NCI-H526 (cell line): ENCODE results near the gene INPP5D.
"Not testable (repeated sequence)": the region's sequence is repeated elsewhere in the genome, so short reads cannot be mapped to it uniquely, and the experiment has no call there.

Experiments
- DNase-seq, 2 experiments: peaks; one replicate each; lab custom pipeline; 2025; lab: John Stamatoyannopoulos, UW

Gene INPP5D

GRCh38 chr2:233141901-233142300 is 81.8 kb downstream of the INPP5D start:
- DNase-seq = no peak

DNA sequence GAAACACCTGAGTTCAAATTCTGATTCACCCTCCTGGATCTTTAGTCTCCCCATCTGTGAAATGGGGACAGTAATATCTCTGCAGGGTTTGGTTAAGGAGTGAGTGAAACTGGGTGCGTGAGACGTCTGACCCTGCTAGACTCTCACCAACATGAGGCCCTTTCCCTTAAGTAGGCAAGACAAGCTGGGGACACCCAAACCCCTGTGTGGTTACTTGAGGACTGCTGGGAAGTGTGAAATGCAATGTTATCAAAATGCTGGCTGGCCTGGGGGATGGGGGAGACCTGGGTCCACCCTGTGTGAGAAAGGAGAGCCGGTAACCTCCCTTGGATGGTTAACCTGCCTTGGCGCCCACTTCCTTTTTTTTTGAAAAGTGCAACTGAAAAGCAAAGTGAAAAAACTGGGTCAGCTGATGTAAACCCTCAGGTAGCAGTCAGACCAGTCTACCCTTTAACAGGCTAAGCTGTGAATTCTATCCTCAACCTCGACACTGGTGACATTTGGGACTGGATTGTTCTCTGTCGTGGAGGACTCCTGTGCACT is 82.3 kb downstream of the INPP5D start:
- no peak for DNase-seq

- DNase-seq = no peak
Observed at GRCh38 chr2:233143700-233144331, 83.7 kb downstream of the INPP5D start.

- no peak for DNase-seq
Observed at GRCh38 chr2:233145726-233146125, 85.6 kb downstream of the INPP5D start.

GRCh38 chr2:233146194-233146593 is 86.1 kb downstream of the INPP5D start:
- DNase-seq = no peak

GRCh38 chr2:233147136-233147828 is 87.1 kb downstream of the INPP5D start:
- DNase-seq = no peak

GRCh38 chr2:233147829-233148167 is 87.7 kb downstream of the INPP5D start:
- DNase-seq = no peak

DNA sequence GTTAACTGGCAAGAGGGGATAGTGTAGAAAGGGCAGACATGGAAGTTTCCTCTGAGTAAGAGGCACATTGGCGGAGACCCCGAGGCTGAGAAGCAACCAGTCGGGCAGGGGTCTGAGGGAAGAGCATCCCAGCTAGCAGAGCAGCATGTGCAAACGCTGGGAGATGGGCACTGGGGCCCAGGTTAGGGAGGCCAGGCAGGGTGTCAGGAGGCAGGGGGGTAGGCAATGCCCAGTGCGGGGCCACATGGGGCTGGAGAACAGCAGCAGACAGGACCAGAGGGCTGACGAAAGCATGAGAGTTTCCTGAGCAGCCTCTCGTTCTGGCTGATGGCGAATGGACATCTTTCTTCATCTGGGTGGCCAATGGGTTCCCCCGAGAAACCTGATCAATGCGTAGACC is 88.2 kb downstream of the INPP5D start:
- no peak for DNase-seq

- no peak for DNase-seq
Observed at GRCh38 chr2:233152541-233152940, 92.4 kb downstream of the INPP5D start.

DNA sequence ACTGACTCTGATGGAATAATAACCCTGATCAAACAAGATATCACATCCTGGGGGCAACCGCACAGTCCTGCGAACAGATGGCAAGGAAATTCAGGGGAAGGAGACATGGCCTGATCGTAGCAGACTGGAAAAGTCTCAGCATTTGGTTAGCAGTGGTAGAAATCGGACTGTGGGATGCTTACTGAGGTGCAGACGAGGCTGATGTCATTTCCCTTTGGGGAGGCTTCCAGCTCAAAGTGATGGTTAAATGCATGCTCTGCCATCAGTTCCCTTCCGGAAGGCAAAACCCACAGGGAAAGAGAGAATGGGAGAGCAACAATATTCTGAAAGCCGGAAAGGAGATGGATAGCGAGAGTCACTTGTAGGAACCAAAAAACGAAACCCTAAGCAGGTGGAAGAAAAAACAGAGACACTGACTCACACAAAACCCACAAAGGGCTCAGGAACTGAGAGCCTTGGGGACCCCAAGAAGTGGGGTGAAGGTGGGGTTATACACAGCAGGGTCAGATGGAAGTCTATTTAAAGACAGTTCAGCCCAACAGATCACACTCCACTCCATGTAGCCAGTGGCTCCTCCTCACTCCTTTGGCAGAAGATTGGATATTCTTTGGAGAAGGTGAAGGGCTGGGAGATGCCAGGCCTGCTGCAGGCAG is 93.1 kb downstream of the INPP5D start:
- no peak for DNase-seq

GRCh38 chr2:233156001-233156400 is 95.9 kb downstream of the INPP5D start:
- DNase-seq = no peak

DNA sequence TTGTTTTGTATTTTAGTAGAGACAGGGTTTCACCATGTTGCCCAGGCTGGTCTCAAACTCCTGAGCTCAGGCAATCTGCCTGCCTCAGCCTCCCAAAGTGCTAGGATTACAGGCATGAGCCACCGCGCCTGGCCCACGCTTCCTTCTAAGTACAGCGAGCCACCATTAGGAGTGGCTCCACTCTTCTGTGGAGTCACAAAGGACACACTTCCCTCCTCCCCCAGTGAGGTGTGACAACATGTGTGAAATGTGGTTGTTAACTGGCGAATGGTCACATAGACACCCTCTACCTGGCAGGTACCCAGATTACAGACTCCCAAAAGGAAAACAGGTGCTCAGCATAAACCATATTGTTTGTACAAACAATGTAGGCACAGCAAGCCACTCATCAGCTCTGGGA is 96.3 kb downstream of the INPP5D start:
- not testable (repeated sequence) for DNase-seq

GRCh38 chr2:233161730-233162129 is 101.6 kb downstream of the INPP5D start:
- DNase-seq = no peak

DNA sequence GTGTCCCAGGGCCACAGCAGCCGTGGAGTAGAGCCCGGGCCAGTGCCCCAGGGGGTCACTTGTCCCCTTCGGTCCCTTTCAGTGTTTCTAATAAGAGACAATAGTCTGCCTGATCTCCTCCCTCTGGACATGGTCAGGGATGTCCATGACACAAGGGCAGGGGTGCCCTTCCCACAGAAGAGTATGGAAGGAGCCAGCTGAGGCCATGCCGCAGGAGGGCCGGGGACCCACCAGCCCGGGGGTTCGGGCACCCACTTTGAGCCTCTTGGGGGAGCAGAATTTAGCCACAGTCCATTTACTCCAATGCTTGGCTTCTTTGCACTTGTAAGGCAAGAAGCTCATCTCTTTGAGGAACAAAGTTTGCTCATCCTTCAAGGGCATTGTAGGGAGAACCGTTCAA is 102.6 kb downstream of the INPP5D start:
- DNase-seq = no peak

GRCh38 chr2:233163486-233164103 is 103.5 kb downstream of the INPP5D start:
- DNase-seq = no peak

DNA sequence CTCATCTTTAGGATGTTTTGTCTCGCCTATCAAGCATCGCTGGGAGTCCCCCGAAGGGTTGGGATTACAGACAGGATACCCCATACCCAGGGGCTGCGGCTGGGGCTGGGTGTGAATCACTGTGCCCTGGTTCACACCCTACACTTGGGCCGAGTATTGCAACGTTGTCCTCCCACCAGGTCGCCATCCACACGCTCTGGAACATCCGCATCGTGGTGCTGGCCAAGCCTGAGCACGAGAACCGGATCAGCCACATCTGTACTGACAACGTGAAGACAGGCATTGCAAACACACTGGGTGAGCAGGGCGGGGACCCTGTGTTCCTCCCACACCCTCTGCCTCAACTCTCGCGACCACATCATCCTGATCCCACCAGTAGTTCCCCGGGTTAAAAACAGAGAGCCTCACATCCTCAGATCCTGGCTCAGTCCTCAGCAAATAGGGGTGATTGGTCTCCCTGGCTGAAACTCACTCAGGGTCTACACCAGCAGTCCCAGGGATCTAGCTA is 104.0 kb downstream of the INPP5D start:
- DNase-seq = no peak

- DNase-seq = no peak
Observed at GRCh38 chr2:233164967-233165366, 104.8 kb downstream of the INPP5D start.

GRCh38 chr2:233165543-233165894 is 105.4 kb downstream of the INPP5D start:
- DNase-seq = no peak

GRCh38 chr2:233165895-233166661 is 105.9 kb downstream of the INPP5D start:
- DNase-seq = no peak

- DNase-seq = no peak
Observed at GRCh38 chr2:233168445-233168844, 108.3 kb downstream of the INPP5D start.

- no peak for DNase-seq
Observed at GRCh38 chr2:233168919-233169318, 108.8 kb downstream of the INPP5D start.

DNA sequence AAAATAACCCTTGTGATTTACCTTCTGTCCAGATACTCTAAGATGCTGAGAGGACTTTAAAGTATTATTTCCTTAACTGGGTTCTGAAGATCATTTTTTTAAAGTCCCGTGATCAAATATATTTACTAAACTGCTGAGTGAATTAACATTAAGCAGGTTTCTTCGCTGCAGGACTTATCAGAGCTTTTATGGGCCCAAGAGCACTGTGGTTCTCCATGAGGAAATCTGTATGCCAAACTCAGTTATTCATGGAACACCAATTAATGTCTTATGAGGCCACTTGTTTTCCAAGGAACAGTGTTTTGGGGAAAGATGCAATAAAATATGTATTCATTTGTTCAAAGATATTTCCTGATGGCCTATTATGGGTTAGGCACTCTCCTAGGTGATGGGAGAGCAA is 111.2 kb downstream of the INPP5D start:
- no peak for DNase-seq
